ENCODE results near the gene MLX. TPM values are rescaled to one million over a fixed set of nuclear protein-coding genes. Genes with fewer than 3 reads are reported as not detected.

The MLX gene
- total and polyA plus RNA-seq, 2 of the 8 experiments (the other 6 are each of a cell fraction or from before 2014, with no cell fraction given): 27.0 to 27.5 TPM

- CTCF ChIA-PET (ENCODE audit: partially characterized antibody): interaction anchor here (1.0 to 3.9 kb wide), 4 partner anchors 12 to 48 kb away, joined by 3 to 22 read pairs (median 9); partner anchors contain the start of genes HSD17B1 and PSMC3IP
- Histone ChIP-seq H3K4ac (replicated peaks; ENCODE audit: insufficient read length, low read depth, low read length) (no peak overlapping the region), H3K9me3 (ENCODE audit: insufficient read depth in 2 of 2, low read depth in 1 of 2, low read length in 1 of 2) (no peaks in the 10 kb centered on the region), H3K4me3 (ENCODE audit: extremely low read depth in 1 of 4, insufficient read depth in 2 of 4, low read depth in 3 of 4, low read length in 4 of 4) (no peak overlapping the region), H3K4me2 (ENCODE audit: insufficient read depth in 1 of 2, low read depth in 2 of 2, low read length in 2 of 2) (no peak overlapping the region; a peak in 1 of 4 replicates), H3K27me3 (replicated peaks in 1 of 4; ENCODE audit: control insufficient read depth in 3 of 4, extremely low read depth in 1 of 4, insufficient read depth in 3 of 4, low read length in 3 of 4) (no peaks in the 10 kb centered on the region), H2BK120ac (replicated peaks; ENCODE audit: low read depth, low read length) (no peak overlapping the region), H4K91ac (replicated peaks; ENCODE audit: insufficient read length, low read length) (no peak overlapping the region), H4K5ac (ENCODE audit: insufficient read length, low read depth, low read length) (no peak overlapping the region), H3K27ac (ENCODE audit: low read depth, low read length) (no peak overlapping the region), H3K23me2 (ENCODE audit: low read depth, low read length) (peaks cover 18% of the 10 kb centered on the region), H2AK5ac (ENCODE audit: low read depth, low read length) (no peak overlapping the region), H3K18ac (ENCODE audit: extremely low read depth, low read length) (no peak overlapping the region), H3K4me1 (replicated peaks in 1 of 4; ENCODE audit: control insufficient read depth in 3 of 4, insufficient read depth in 4 of 4, low read length in 3 of 4) (peaks cover 0 to 21% (median 9%) of the 10 kb centered on the region in 4 experiments; a peak in 5 of 7 replicates), H2BK20ac (ENCODE audit: low read length) (no peak overlapping the region), H2AFZ (ENCODE audit: low read length) (no peak overlapping the region), H2BK5ac (ENCODE audit: low read depth, low read length) (peak overlapping the region; percentile 39; the same call in 1 of the 2 replicates), H3K56ac (replicated peaks; ENCODE audit: insufficient read length, low read depth, low read length) (no peak overlapping the region), H3K36me3 (ENCODE audit: control insufficient read depth in 2 of 4, insufficient read depth in 4 of 4, low read length in 3 of 4) (peaks cover 14 to 33% (median 28%) of the 10 kb centered on the region in 4 experiments), H3K79me2 (ENCODE audit: control insufficient read depth in 1 of 2, insufficient read depth in 2 of 2, low read length in 2 of 2) (peaks cover 9 to 22% of the 10 kb centered on the region in 2 experiments; a peak in 3 of 4 replicates), H2BK15ac (ENCODE audit: low read length) (peak overlapping the region; percentile 29; the same call in 1 of the 2 replicates), H3K9ac (replicated peaks in 1 of 4; ENCODE audit: extremely low read depth in 1 of 4, low read depth in 3 of 4, low read length in 3 of 4) (no peak overlapping the region), H3K14ac (ENCODE audit: insufficient read length) (no peak overlapping the region), H3K79me1 (ENCODE audit: low read depth, low read length) (peaks cover 17% of the 10 kb centered on the region), H3K23ac (ENCODE audit: insufficient read length) (no peak overlapping the region), H4K20me1 (replicated peaks in 1 of 2; ENCODE audit: control insufficient read depth in 1 of 2, insufficient read depth in 2 of 2, low read length in 2 of 2) (peaks cover 0 to 1% of the 10 kb centered on the region in 2 experiments), H4K8ac (ENCODE audit: extremely low read depth, insufficient read depth, low read length) (no peak overlapping the region), H2BK12ac (ENCODE audit: low read depth, low read length) (no peak overlapping the region)
- WGBS, 2 experiments (ENCODE audit: extremely low coverage in 1 of 2, insufficient coverage in 1 of 2, insufficient read length in 1 of 2, insufficient replicate concordance in 2 of 2, low coverage in 1 of 2, low lambda C conversion rate in 2 of 2, missing lambda C conversion rate in 1 of 2): 92% methylated on average over 16 of the region's 16 CpGs; no CpG with 5 or more reads in 1 of the 2 experiments
- POLR2A ChIA-PET (ENCODE audit: partially characterized antibody): interaction anchor here (0.8 to 8.1 kb wide), 5 partner anchors 10 to 410 kb away, joined by 3 to 74 read pairs (median 3); partner anchors contain the start of genes HSD17B1 and PSMC3IP
- no peak for FAIRE-seq
- no peak for DNase-seq (ENCODE audit: low read depth in 1 of 2, low spot score in 2 of 2)
- no peak for TF ChIP-seq SIN3A (conservative IDR thresholded peaks at IDR 0.05 in 1 of 2, IDR thresholded peaks at IDR 0.05 in 1 of 2; ENCODE audit: low read depth in 1 of 2, low read length in 2 of 2)
- no peak for TF ChIP-seq YY1 (IDR thresholded peaks at IDR 0.05; ENCODE audit: low read depth, low read length)
- no peak for TF ChIP-seq HDAC2 (IDR thresholded peaks at IDR 0.05; ENCODE audit: borderline replicate concordance in 1 of 2, low read depth in 2 of 2, low read length in 2 of 2)
- TF ChIP-seq TCF12 (IDR thresholded peaks at IDR 0.05; ENCODE audit: low read depth, low read length): no peak
- TF ChIP-seq SAP30 (IDR thresholded peaks at IDR 0.05; ENCODE audit: insufficient read depth, insufficient replicate concordance, low read length): no peak
- TF ChIP-seq CTCF (IDR thresholded peaks at IDR 0.05; ENCODE audit: control extremely low read depth in 1 of 3, insufficient read depth in 1 of 3, low read depth in 1 of 3, low read length in 3 of 3): no peak
- no peak for TF ChIP-seq CREB1 (IDR thresholded peaks at IDR 0.05)
- TF ChIP-seq BRCA1 (IDR thresholded peaks at IDR 0.05; ENCODE audit: low read depth, low read length): no peak
- TF ChIP-seq NANOG (IDR thresholded peaks at IDR 0.05; ENCODE audit: insufficient read depth, low read depth, low read length, poor library complexity, severe bottlenecking): no peak
Observed at GRCh38 chr17:42565523-42566214, 1.2 kb upstream of the MLX start.
